BE2C (cell line): Measurements from ENCODE around the gene SPINK6.
A peak's percentile ranks its signal among the peaks of the same experiment; 100 is the strongest.

Source experiments
- DNase-seq: peaks from one replicate; pipeline ENCODE4 v3.0.0-alpha.2; 2020
- H3K27me3 ChIP-seq: fragments of 250-450 bp; sonication (Bioruptor Pico); 2 replicates; pipeline ENCODE4 v1.5.1; 2020; ENCODE audit warnings: mild to moderate bottlenecking
- H3K36me3 ChIP-seq: fragments of 250-450 bp; sonication (Bioruptor Pico); 2 replicates; pipeline ENCODE4 v1.5.1; 2020; ENCODE audit warnings: mild to moderate bottlenecking
- H3K4me1 ChIP-seq: fragments of 250-450 bp; sonication (Bioruptor Pico); 2 replicates; pipeline ENCODE4 v1.5.1; 2020
- H3K4me3 ChIP-seq: 2 replicates; pipeline ENCODE4 v1.5.1; 2011; ENCODE audit warnings: low read depth, low read length
- H3K9me3 ChIP-seq: fragments of 250-450 bp; sonication (Bioruptor Pico); 2 replicates; pipeline ENCODE4 v1.5.1; 2020
- CTCF ChIP-seq: IDR thresholded peaks from 2 replicates; pipeline ENCODE4 v1.5.1; 2012; ENCODE audit warnings: mild to moderate bottlenecking, low read depth, low read length

The SPINK6 gene

GRCh38 chr5:148168246-148168645, 34.6 kb upstream of the SPINK6 start, which contains the start of gene SPINK14:
Gene SPINK14 (plus strand): TSS chr5:148168546. CDS start chr5:148169733, 1,187 bp downstream.
- Histone ChIP-seq H3K4me3 (no peak within 1 kb of the TSS), H3K36me3 (no peaks in the 10 kb centered on the region), H3K4me1 (no peaks in the 10 kb centered on the region), H3K9me3 (peaks cover 3% of the 10 kb centered on the region; the same call in 1 of the 2 replicates), H3K27me3 (peaks cover 14% of the 10 kb centered on the region)
- no peak for TF ChIP-seq CTCF
- no peak for DNase-seq

- no peaks in the 10 kb centered on the region for H3K4me1 ChIP-seq
- H3K36me3 ChIP-seq = no peaks in the 10 kb centered on the region
- TF ChIP-seq CTCF = no peak
- H3K4me3 ChIP-seq = no peak overlapping the region
- peaks cover 12% of the 10 kb centered on the region for H3K27me3 ChIP-seq
- DNase-seq = no peak
- no peaks in the 10 kb centered on the region for H3K9me3 ChIP-seq
These were observed 30.5 kb upstream of the SPINK6 start for GRCh38 chr5:148172377-148172776.

- Histone ChIP-seq H3K4me1 (no peaks in the 10 kb centered on the region), H3K4me3 (no peak overlapping the region), H3K27me3 (peaks cover 10% of the 10 kb centered on the region), H3K9me3 (no peaks in the 10 kb centered on the region), H3K36me3 (no peaks in the 10 kb centered on the region)
- DNase-seq = no peak
- no peak for TF ChIP-seq CTCF
These were observed 26.4 kb upstream of the SPINK6 start for GRCh38 chr5:148176480-148176879.

GRCh38 chr5:148177207-148177606, 25.6 kb upstream of the SPINK6 start:
- H3K27me3 ChIP-seq = peaks cover 7% of the 10 kb centered on the region
- H3K9me3 ChIP-seq = no peaks in the 10 kb centered on the region
- no peak for DNase-seq
- no peaks in the 10 kb centered on the region for H3K4me1 ChIP-seq
- no peaks in the 10 kb centered on the region for H3K36me3 ChIP-seq
- TF ChIP-seq CTCF = no peak
- no peak overlapping the region for H3K4me3 ChIP-seq

GRCh38 chr5:148179234-148179824, 23.5 kb upstream of the SPINK6 start:
- TF ChIP-seq CTCF = peak; percentile 81
- H3K36me3 ChIP-seq = no peaks in the 10 kb centered on the region
- H3K27me3 ChIP-seq = peaks cover 8% of the 10 kb centered on the region; the same call in 1 of the 2 replicates
- DNase-seq = peak; percentile 13
- no peaks in the 10 kb centered on the region for H3K4me1 ChIP-seq
- no peaks in the 10 kb centered on the region for H3K9me3 ChIP-seq
- no peak overlapping the region for H3K4me3 ChIP-seq

- Histone ChIP-seq H3K4me1 (no peaks in the 10 kb centered on the region), H3K27me3 (peaks cover 9% of the 10 kb centered on the region), H3K9me3 (no peaks in the 10 kb centered on the region), H3K4me3 (no peak overlapping the region), H3K36me3 (no peaks in the 10 kb centered on the region)
- no peak for DNase-seq
- TF ChIP-seq CTCF = no peak
These were observed 16.4 kb upstream of the SPINK6 start for GRCh38 chr5:148186248-148187003.
